GM12878 (cell line): ENCODE results near the gene NFKBIE. TPM values are rescaled to one million over a fixed set of nuclear protein-coding genes. Genes with fewer than 3 reads are reported as not detected.

Source experiments
- ATAC-seq: fragments of 200-7000 bp; cut with Tn5 transposase; 3 replicates; pipeline ENCODE4 v1.9.1; 2020; ENCODE audit warnings: mild to moderate bottlenecking, moderate library complexity
- BruUV-seq: library from RNA; stranded (reverse); fragments of 400-500 nt; replicated peaks from 2 replicates; lab custom pipeline; 2021; lab: Mats Ljungman, UMichigan
- CTCF ChIA-PET: fragments of 300-600 bp; sonication (Branson Sonifier 250); formaldehyde crosslinking; extraction: SDS; loops from one replicate; lab custom pipeline; 2021; ENCODE audit warnings: inconsistent platforms; lab: Yijun Ruan, JAX
- POLR2A ChIA-PET: fragments of 350-600 bp; formaldehyde crosslinking; extraction: SDS; loops from one replicate; lab custom pipeline; 2021; ENCODE audit warnings: inconsistent platforms; lab: Charles Lee
- RAD21 ChIA-PET: fragments of 300-600 bp; sonication (Branson Sonifier 250); formaldehyde crosslinking; loops from one replicate; lab custom pipeline; 2023; ENCODE audit warnings: antibody characterized with exemption; ENCODE audit not compliant: unreplicated experiment; lab: Charles Lee
- SMC1A ChIA-PET: fragments of 300-600 bp; sonication (Branson Sonifier 250); formaldehyde crosslinking; loops from one replicate; lab custom pipeline; 2023; ENCODE audit not compliant: unreplicated experiment, uncharacterized antibody; lab: Charles Lee
- DNase-seq: peaks from one replicate; pipeline ENCODE4 v3.0.0-alpha.2; 2011; ENCODE audit warnings: low read depth, low spot score
- FAIRE-seq: peaks from 3 replicates; lab custom pipeline; 2011; peaks lifted over from hg19 to GRCh38; lab: Jason Lieb, UNC
- H2AFZ ChIP-seq: 2 replicates; pipeline ENCODE4 v1.6.0; 2011; ENCODE audit warnings: low read depth, low read length, control low read depth; ENCODE audit not compliant: control insufficient read depth
- H3K27ac ChIP-seq: 2 replicates; pipeline ENCODE4 v1.5.1; 2011; ENCODE audit warnings: control low read depth; ENCODE audit not compliant: control insufficient read depth, insufficient read depth
- H3K27me3 ChIP-seq, 2 experiments: replicated peaks in 1 of 2; 2 replicates each; pipeline versions ENCODE4 v1.6.0 to v1.6.1; 2011; ENCODE audit warnings: low read length in 1 of 2; ENCODE audit not compliant: control insufficient read depth in 2 of 2, insufficient read depth in 2 of 2
- H3K36me3 ChIP-seq, 2 experiments: 2 replicates each; pipeline ENCODE4 v1.5.1; 2011; ENCODE audit warnings: low read length in 1 of 2; ENCODE audit not compliant: control insufficient read depth in 2 of 2, insufficient read depth in 2 of 2
- H3K4me1 ChIP-seq: 2 replicates; pipeline ENCODE4 v1.6.1; 2011; ENCODE audit warnings: mild to moderate bottlenecking, low read length, moderate library complexity, mixed read lengths; ENCODE audit not compliant: control insufficient read depth, insufficient read depth
- H3K4me2 ChIP-seq: 2 replicates; pipeline ENCODE4 v1.6.0; 2011; ENCODE audit warnings: control low read depth; ENCODE audit not compliant: control insufficient read depth, insufficient read depth
- H3K4me3 ChIP-seq: fragments of 200-600 bp; sonication (generic); 2 replicates; pipeline ENCODE4 v1.5.1; 2016
- H3K79me2 ChIP-seq: 2 replicates; pipeline ENCODE4 v1.6.0; 2011; ENCODE audit warnings: low read length; ENCODE audit not compliant: control insufficient read depth, insufficient read depth
- H3K9ac ChIP-seq: 2 replicates; pipeline ENCODE4 v1.8.0; 2011; ENCODE audit warnings: low read length, control low read depth, mixed read lengths; ENCODE audit not compliant: control insufficient read depth, insufficient read depth
- H3K9me3 ChIP-seq: replicated peaks from 3 replicates; pipeline ENCODE4 v1.5.1; 2011; ENCODE audit warnings: mild to moderate bottlenecking, low read length; ENCODE audit not compliant: control insufficient read depth, insufficient read depth
- H4K20me1 ChIP-seq: 2 replicates; pipeline ENCODE4 v1.6.0; 2011; ENCODE audit not compliant: control insufficient read depth, insufficient read depth
- CEBPB ChIP-seq, 2 experiments: fragments of 150-350 bp in 1 of 2; IDR thresholded peaks; 2 replicates each; pipeline ENCODE4 v1.6.1; 2012 to 2014; ENCODE audit warnings: low read depth in 2 of 2, low read length in 2 of 2, borderline replicate concordance in 1 of 2, inconsistent platforms in 1 of 2
- DPF2 ChIP-seq: fragments of 450-650 bp; IDR thresholded peaks from 2 replicates; pipeline ENCODE4 v1.6.1; 2017; ENCODE audit warnings: mild to moderate bottlenecking
- EGR1 ChIP-seq, 2 experiments: IDR thresholded peaks; 1 replicate in 1 of 2; 2 replicates in 1 of 2; pipeline ENCODE4 v1.6.1; 2011 to 2012; ENCODE audit warnings: low read depth in 2 of 2, low read length in 2 of 2, borderline replicate concordance in 1 of 2, mild to moderate bottlenecking in 1 of 2, moderate library complexity in 1 of 2
- ELK1 ChIP-seq: IDR thresholded peaks from 2 replicates; pipeline ENCODE4 v1.6.1; 2012; ENCODE audit warnings: low read depth, low read length, improper control_type of control experiment
- IKZF2 ChIP-seq, 2 experiments: fragments of 450-650 bp; IDR thresholded peaks; 2 replicates each; pipeline ENCODE4 v1.6.1; 2017; ENCODE audit warnings: mild to moderate bottlenecking in 2 of 2, moderate library complexity in 2 of 2
- MYB ChIP-seq: fragments of 150-350 bp; IDR thresholded peaks from 2 replicates; pipeline ENCODE4 v1.6.1; 2014; ENCODE audit warnings: mild to moderate bottlenecking, low read depth, low read length, borderline replicate concordance
- MYC ChIP-seq: IDR thresholded peaks from 2 replicates; pipeline ENCODE4 v1.6.1; 2011; ENCODE audit warnings: mild to moderate bottlenecking, low read length, moderate library complexity, inconsistent platforms; ENCODE audit not compliant: insufficient read depth, insufficient replicate concordance, insufficient read length, severe bottlenecking
- NR2C2 ChIP-seq: IDR thresholded peaks from 2 replicates; pipeline ENCODE4 v1.6.1; 2011; ENCODE audit warnings: borderline replicate concordance, low read depth; ENCODE audit not compliant: control insufficient read depth, insufficient read length
- NR2F1 ChIP-seq: fragments of 450-650 bp; conservative IDR thresholded peaks from 2 replicates; pipeline ENCODE4 v1.6.1; 2017; ENCODE audit warnings: mild to moderate bottlenecking
- NRF1 ChIP-seq: conservative IDR thresholded peaks from 2 replicates; pipeline ENCODE4 v1.6.1; 2011; ENCODE audit warnings: mild to moderate bottlenecking, low read depth, low read length, improper control_type of control experiment
- POLR2AphosphoS2 ChIP-seq: IDR thresholded peaks from 2 replicates; pipeline ENCODE4 v1.6.1; 2011; ENCODE audit warnings: low read depth, mild to moderate bottlenecking, low read length, improper control_type of control experiment, moderate library complexity
- POU2F2 ChIP-seq: IDR thresholded peaks from 3 replicates; pipeline ENCODE4 v1.6.1; 2011; ENCODE audit warnings: low read depth, mild to moderate bottlenecking, low read length, borderline replicate concordance
- SIX5 ChIP-seq: IDR thresholded peaks from 2 replicates; pipeline ENCODE4 v1.6.1; 2011; ENCODE audit warnings: mild to moderate bottlenecking, low read depth, low read length, moderate library complexity; ENCODE audit not compliant: severe bottlenecking
- ZBTB40 ChIP-seq: fragments of 450-650 bp; IDR thresholded peaks from 2 replicates; pipeline ENCODE4 v1.6.1; 2016; ENCODE audit warnings: mild to moderate bottlenecking, moderate library complexity, borderline replicate concordance
- ZNF384 ChIP-seq: IDR thresholded peaks from 2 replicates; pipeline ENCODE4 v1.6.1; 2012; ENCODE audit warnings: low read depth, mild to moderate bottlenecking, low read length, improper control_type of control experiment, borderline replicate concordance
- WGBS: methylation state at CpG from one replicate; pipeline ENCODE4 v1.1.6; 2016; ENCODE audit warnings: low lambda C conversion rate; ENCODE audit not compliant: insufficient replicate concordance, insufficient coverage; ENCODE audit errors: missing lambda C conversion rate; 5-methylcytosine and 5-hydroxymethylcytosine counted together
- in situ Hi-C: fragments of 300-500 bp; cut with MboI; formaldehyde crosslinking; loops from 9 replicates; pipeline ENCODE4 v1.14.3; 2018; ENCODE audit warnings: mixed read lengths
- intact Hi-C: fragments of 100-400 bp; cut with micrococcal nuclease; formaldehyde crosslinking; loops from one replicate; pipeline ENCODE4 v1.14.2; 2022; ENCODE audit not compliant: unreplicated experiment
- polyA plus RNA-seq, 11 experiments: library from polyadenylated mRNA; depleted of rRNA in 4 of 11; unstranded in 6 of 11; stranded (reverse) in 5 of 11; fragments of >200 nt; fragmentation: Nextera tagmentation in 4 of 11; fragmentation: Illumina TruSeq in 1 of 11; extraction: Ambion mirVana in 4 of 11; extraction: Trizol in 1 of 11; gene quantifications; 1 replicate in 1 of 11; 2 replicates in 10 of 11; pipeline versions ENCODE4 v1.2.1 to v1.2.3, GENCODE V29; 2011 to 2016; ENCODE audit warnings: inconsistent platforms in 2 of 11, missing spikeins in 2 of 11, low read depth in 1 of 11
- total RNA-seq, 4 experiments: library from RNA; depleted of rRNA in 3 of 4; stranded (reverse); fragments of >200 nt in 3 of 4; fragmentation: Illumina TruSeq in 1 of 4; extraction: Trizol in 1 of 4; gene quantifications; 2 replicates each; pipeline versions ENCODE4 v1.2.1 to v1.2.3, GENCODE V29; 2013 to 2021
- TF ChIP-seq, protein P1 (sequence below): fragments of 450-650 bp; IDR thresholded peaks from 2 replicates; pipeline ENCODE4 v1.6.1; 2018; ENCODE audit warnings: borderline replicate concordance, mild to moderate bottlenecking; ENCODE audit not compliant: partially characterized antibody

The NFKBIE gene
- total and polyA plus RNA-seq, 10 of the 15 experiments (the other 5 are each of a cell fraction or from before 2014, with no cell fraction given), result 10.4 to 106 (median 38.8) TPM

DNA sequence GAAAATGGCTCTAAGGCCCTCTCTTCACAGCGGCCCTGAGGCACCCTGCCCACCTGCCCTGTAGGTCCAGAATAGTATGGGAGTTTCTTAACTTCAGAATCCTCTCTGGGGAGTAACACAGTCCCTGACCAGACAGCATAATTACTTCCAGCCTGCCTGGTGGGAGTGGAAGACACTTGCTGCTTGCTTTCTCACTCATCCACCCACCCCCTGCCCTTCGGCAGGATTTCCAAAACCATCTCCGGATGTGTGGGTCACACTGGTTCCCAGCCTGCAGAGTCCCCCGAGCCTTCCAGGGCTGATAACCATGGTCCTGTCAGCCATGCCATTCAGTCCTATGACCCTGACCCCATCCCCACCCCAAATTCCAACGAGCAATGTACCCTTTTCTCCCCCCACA lies 36.5 kb downstream of the NFKBIE start:
- no peaks in the 10 kb centered on the region for H4K20me1 ChIP-seq
- no peak overlapping the region for H2AFZ ChIP-seq
- ChIA-PET POLR2A (no interaction called here), SMC1A (no interaction called here), RAD21 (no interaction called here), CTCF (interaction anchor here (1.4 to 2.0 kb wide), 2 partner anchors 8 to 33 kb away, joined by 4 to 9 read pairs; no protein-coding TSS in a partner anchor)
- peaks cover 27% of the 10 kb centered on the region for H3K79me2 ChIP-seq
- H3K4me1 ChIP-seq, result peaks cover 13% of the 10 kb centered on the region
- intact Hi-C loops (no loop called here), in situ Hi-C loops (no loop called here)
- H3K9me3 ChIP-seq, result no peaks in the 10 kb centered on the region
- no peak for TF ChIP-seq POU2F2
- TF ChIP-seq IKZF2 (IDR thresholded peaks at IDR 0.05), result no peak
- no peak for TF ChIP-seq NRF1
- TF ChIP-seq ELK1, result no peak
- TF ChIP-seq ZNF384, result no peak
- TF ChIP-seq EGR1 (IDR thresholded peaks at IDR 0.05; ENCODE audit: borderline replicate concordance in 1 of 2, low read depth in 2 of 2, low read length in 2 of 2), result no peak
- no peak for TF ChIP-seq ZBTB40
- no peak for TF ChIP-seq POLR2AphosphoS2
- no peak for TF ChIP-seq MYC
- no peak for TF ChIP-seq MYB
- TF ChIP-seq SIX5, result no peak
- no peak for TF ChIP-seq CEBPB (IDR thresholded peaks at IDR 0.05; ENCODE audit: borderline replicate concordance in 1 of 2, low read depth in 2 of 2, low read length in 2 of 2)
- TF ChIP-seq NR2C2, result no peak
- TF ChIP-seq NR2F1, result no peak
- TF ChIP-seq, protein P1, sequence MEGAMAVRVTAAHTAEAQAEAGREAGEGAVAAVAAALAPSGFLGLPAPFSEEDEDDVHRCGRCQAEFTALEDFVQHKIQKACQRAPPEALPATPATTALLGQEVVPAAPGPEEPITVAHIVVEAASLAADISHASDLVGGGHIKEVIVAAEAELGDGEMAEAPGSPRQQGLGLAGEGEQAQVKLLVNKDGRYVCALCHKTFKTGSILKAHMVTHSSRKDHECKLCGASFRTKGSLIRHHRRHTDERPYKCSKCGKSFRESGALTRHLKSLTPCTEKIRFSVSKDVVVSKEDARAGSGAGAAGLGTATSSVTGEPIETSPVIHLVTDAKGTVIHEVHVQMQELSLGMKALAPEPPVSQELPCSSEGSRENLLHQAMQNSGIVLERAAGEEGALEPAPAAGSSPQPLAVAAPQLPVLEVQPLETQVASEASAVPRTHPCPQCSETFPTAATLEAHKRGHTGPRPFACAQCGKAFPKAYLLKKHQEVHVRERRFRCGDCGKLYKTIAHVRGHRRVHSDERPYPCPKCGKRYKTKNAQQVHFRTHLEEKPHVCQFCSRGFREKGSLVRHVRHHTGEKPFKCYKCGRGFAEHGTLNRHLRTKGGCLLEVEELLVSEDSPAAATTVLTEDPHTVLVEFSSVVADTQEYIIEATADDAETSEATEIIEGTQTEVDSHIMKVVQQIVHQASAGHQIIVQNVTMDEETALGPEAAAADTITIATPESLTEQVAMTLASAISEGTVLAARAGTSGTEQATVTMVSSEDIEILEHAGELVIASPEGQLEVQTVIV, result no peak
- TF ChIP-seq DPF2, result no peak
- H3K27me3 ChIP-seq, result no peaks in the 10 kb centered on the region
- H3K27ac ChIP-seq, result no peak overlapping the region
- ATAC-seq (no peak), DNase-seq (no peak), FAIRE-seq (no peak)
- no peak overlapping the region for H3K9ac ChIP-seq
- H3K4me3 ChIP-seq, result no peak overlapping the region
- BruUV-seq, result no TSS peak
- peaks cover 4 to 20% of the 10 kb centered on the region in 2 experiments; a peak in 3 of 4 replicates for H3K36me3 ChIP-seq
- WGBS, result 88% methylated on average over 5 of the region's 5 CpGs
- H3K4me2 ChIP-seq, result no peak overlapping the region
